Measurements from ENCODE around the gene FBXO24.

FBXO24 gene

GRCh38 chr7:100626530-100627237 is 40.6 kb downstream of the FBXO24 start:
- peak; percentile 69 for DNase-seq

- DNase-seq, result no peak
These were observed 41.1 kb downstream of the FBXO24 start for GRCh38 chr7:100627238-100627549.

- DNase-seq, result peak; percentile 57
These were observed 43.1 kb downstream of the FBXO24 start for GRCh38 chr7:100629117-100629716.

GRCh38 chr7:100630066-100630465 is 43.9 kb downstream of the FBXO24 start:
- no peak for DNase-seq

GRCh38 chr7:100632951-100633717 is 47.0 kb downstream of the FBXO24 start:
- DNase-seq, result peak; percentile 60

- no peak for DNase-seq
These were observed 53.9 kb downstream of the FBXO24 start for GRCh38 chr7:100639995-100640516.

GRCh38 chr7:100640517-100641440 is 54.7 kb downstream of the FBXO24 start:
- no peak for DNase-seq

GRCh38 chr7:100641463-100641859 is 55.3 kb downstream of the FBXO24 start, which contains the start of gene TFR2:
TFR2 (minus strand) TSS chr7:100641552; CDS start chr7:100641509, 43 bp downstream.
- no peak for DNase-seq

- no peak for DNase-seq
These were observed 55.9 kb downstream of the FBXO24 start for GRCh38 chr7:100641860-100642533.

- no peak for DNase-seq
These were observed 56.4 kb downstream of the FBXO24 start for GRCh38 chr7:100642534-100642907.

GRCh38 chr7:100649826-100650565 is 63.9 kb downstream of the FBXO24 start:
- no peak for DNase-seq
